Activated naive CD4-positive, alpha-beta T cell treated with Interleukin-2 at 50 U/mL for 16 hours (primary cell): ENCODE data around the gene TRIM61.
A peak's percentile ranks its signal among the peaks of the same experiment; 100 is the strongest.
"Not testable (repeated sequence)": the region's sequence is repeated elsewhere in the genome, so short reads cannot be mapped to it uniquely, and the experiment has no call there.

Source experiments
- DNase-seq: peaks from one replicate; pipeline ENCODE4 v3.0.0-alpha.2; 2020

The TRIM61 gene

GRCh38 chr4:164956766-164957643 is 20.5 kb downstream of the TRIM61 start:
- DNase-seq: peak; percentile 72

- DNase-seq: no peak
Measured at GRCh38 chr4:164955107-164955805, 22.2 kb downstream of the TRIM61 start.

GRCh38 chr4:164952551-164952950 is 24.9 kb downstream of the TRIM61 start:
- no peak for DNase-seq

GRCh38 chr4:164949448-164950143 is 27.9 kb downstream of the TRIM61 start:
- DNase-seq: no peak

- no peak for DNase-seq
Measured at GRCh38 chr4:164948975-164949374, 28.5 kb downstream of the TRIM61 start.

DNA sequence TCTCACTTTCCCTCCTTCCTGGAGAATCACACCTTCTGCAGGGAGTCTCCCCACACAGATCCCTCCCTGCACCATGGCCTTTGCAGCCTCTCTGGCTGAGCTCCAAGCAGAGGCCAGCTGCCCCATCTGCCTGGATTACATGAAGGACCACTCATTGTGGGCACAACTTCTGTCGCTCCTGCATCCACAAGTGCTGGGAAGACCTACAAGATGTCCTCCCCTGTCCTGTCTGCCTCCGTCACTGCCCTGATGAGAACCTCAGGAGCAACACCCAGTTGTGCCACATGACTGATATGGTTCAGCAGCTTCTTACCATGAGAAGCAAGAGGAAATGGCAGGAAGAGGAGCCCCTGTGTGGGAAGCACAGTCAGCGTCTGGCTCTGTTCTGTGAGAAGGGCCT is 29.5 kb downstream of the TRIM61 start:
- not testable (repeated sequence) for DNase-seq

GRCh38 chr4:164946810-164947209 is 30.6 kb downstream of the TRIM61 start:
- DNase-seq: no peak

- DNase-seq: no peak
Measured at GRCh38 chr4:164945146-164945545, 32.3 kb downstream of the TRIM61 start.

DNA sequence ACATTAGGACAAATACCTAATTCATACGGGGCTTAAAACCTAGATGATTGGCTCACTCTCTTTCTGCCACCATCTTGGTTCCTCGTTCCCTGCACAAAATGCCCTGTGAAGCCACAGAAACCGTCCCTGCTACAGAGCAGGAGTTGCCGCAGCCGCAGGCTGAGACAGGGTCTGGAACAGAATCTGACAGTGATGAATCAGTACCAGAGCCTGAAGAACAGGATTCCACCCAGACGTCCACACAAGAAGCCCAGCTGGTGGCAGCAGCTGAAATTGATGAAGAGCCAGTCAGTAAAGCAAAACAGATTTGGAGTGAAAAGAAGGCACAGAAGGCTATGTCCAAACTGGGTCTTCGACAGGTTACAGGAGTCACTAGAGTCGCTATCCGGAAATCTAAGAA is 34.3 kb downstream of the TRIM61 start:
- no peak for DNase-seq

DNA sequence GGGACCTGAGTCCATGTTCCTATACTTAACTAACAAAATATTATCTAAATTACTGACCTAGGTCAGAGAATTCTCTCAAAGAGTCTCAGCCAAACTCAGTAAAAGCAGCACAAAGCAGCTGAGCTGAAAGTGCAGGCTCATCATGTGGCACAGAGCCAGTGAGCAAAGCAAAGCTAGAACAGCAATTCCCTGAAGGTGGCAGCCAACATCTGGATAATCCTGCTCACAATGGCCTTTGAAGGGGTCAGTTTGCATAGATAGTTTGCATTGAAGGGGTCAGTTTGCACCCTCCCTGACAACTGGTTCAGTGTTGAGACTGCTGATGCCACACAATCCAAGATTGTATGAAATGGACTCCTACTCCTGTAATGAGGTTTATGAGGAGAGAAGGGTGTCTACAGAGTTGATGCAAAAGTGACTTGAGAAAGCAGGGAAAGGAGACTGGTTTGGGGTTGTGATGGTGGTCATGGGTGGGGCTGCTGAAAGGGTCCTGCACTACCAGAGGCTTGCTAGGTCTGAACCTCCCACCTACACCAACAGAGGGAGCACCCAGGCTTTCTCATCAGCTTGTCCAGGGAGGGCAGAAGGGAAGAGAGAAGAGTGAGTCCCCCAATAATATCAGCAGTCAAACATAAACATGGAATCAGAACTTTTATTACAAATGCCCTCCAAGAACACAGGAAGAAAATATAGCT is 39.7 kb downstream of the TRIM61 start:
- no peak for DNase-seq

DNA sequence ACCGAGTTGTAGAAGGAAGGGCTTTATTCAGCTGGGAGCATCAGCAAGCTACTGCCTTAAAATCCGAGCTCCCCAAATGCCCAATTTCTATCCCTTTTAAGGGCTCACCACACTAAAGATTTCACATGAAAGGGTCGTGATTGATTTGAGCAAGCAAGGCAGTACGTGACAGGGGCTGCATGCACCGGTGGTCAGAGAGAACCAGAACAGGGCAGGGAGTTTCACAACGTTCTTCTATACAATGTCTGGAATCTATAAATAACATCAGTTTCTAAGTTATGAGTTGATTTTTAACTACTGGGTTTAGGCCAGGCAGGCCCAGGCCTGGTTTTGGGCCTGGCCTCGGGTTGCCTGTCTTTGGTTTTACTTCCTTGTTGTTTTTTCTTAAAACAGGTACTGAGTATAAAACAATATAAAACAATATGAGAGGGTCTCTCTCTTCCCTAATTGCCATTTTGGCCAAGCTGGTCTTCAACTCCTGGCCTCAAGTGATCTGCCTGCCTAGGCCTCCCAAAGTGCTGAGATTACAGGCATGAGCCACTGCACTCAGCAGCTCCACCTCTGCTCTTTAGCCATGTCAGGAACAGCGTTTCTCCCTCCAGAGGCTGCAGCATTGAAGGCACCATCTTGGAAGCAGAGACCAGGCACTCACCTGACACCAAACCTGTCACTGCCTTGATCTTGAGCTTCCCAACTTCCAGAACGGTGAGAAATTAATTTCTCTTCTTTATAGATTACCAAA is 41.4 kb downstream of the TRIM61 start:
- DNase-seq: not testable (repeated sequence)

GRCh38 chr4:164935363-164935762 is 42.1 kb downstream of the TRIM61 start:
- no peak for DNase-seq

- no peak for DNase-seq
Measured at GRCh38 chr4:164933244-164933643, 44.2 kb downstream of the TRIM61 start.

GRCh38 chr4:164931551-164932324 is 45.7 kb downstream of the TRIM61 start:
- no peak for DNase-seq

DNA sequence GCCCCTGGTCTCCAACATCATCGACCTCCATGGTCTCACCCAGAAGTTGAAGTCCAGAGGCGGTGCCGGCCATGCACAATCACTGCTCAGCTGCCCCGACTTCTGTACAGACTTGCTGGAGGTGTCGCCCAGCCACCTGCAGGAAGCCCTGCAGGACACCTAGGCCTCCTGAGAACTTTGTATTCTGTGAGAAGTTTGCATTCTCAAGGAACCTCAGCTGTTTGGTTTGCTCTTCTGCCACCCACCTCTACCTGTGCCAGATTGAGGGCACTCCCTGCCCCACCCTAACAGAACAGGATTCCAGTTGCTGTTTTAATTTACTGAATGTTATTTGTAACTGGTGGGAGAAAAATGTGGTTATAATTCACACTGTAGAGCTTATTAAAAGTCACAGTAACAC is 46.8 kb downstream of the TRIM61 start:
- no peak for DNase-seq

DNA sequence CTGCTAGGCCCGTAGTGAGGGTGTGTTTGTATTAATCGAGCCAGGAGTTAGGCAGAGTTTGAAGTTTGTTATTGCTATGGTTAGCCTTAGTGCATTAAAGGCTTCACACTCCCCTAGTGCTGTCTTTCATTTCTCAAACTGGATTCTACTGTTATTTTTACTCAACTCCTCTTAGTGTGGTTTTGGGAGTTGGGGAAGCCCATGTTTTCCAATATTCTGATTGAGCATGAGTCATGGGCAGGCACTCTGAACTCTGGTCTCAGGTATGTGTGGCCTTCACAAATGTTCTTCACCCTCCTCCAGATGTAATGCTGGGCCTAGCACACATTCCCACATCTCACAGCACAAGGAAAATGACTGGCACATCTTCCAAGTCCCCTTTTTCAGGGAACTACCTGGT is 50.4 kb downstream of the TRIM61 start:
- DNase-seq: not testable (repeated sequence)

DNA sequence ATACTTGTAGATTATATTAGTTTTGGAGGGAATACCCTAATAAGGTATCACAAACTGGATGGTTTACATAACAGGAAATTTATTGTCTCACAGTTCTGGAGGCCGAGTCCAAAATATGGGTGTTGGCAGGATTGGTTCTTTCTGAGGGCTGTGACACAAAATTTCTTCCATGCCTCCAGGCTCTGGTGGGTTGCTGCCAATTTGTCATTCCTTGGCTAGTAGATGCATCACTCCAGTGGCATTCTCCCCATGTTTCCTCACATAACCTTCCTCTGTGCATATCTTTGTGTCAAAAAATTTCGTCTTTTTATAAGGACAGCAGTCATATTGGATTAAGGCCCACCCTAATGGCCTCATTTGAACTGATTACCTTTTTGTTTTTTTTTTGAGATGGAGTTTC is 51.2 kb downstream of the TRIM61 start:
- DNase-seq: no peak

GRCh38 chr4:164924670-164925238 is 52.7 kb downstream of the TRIM61 start:
- no peak for DNase-seq

DNA sequence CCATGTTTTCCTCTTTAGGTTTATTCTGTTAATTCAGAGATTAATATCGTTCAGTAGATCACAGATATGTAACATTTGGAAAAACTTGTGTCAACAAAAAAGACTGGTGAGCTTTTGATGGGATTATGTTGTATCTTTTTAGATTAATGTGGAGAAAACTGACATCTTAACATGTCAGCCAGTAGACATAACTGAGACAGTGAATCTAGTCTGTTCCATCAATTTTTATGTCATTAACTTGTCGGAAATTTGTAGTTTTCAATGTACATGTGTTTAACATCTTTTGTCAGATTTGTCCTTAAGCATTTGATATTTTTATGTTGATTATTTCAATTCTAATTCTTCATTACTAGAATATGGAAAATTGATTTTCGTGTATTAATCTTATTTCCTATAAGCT is 58.5 kb downstream of the TRIM61 start:
- no peak for DNase-seq
